ENCODE results near the gene SIX2. TPM values are rescaled to one million over a fixed set of nuclear protein-coding genes. Genes with fewer than 3 reads are reported as not detected.

SIX2 gene
- total and polyA plus RNA-seq, 2 donors (not counting 1 experiment from before 2014, with no cell fraction given): not detected

- H2AFZ ChIP-seq (ENCODE audit: insufficient read depth, low read depth, low read length, poor library complexity, severe bottlenecking): no peak overlapping the region
- H3K9ac ChIP-seq (ENCODE audit: low read length): no peak overlapping the region
- no peaks in the 10 kb centered on the region for H3K79me2 ChIP-seq (ENCODE audit: control insufficient read depth, insufficient read depth, low read length)
- Mint-ChIP-seq H3K27ac (no peak overlapping the region), H3K9me3 (ENCODE audit: insufficient read depth) (no peaks in the 10 kb centered on the region), H3K4me1 (no peaks in the 10 kb centered on the region), H3K4me3 (no peak overlapping the region), H3K27me3 (peaks cover 20% of the 10 kb centered on the region)
- H3K4me1 ChIP-seq (ENCODE audit: control insufficient read depth in 2 of 2, insufficient read depth in 2 of 2, low read length in 2 of 2): no peaks in the 10 kb centered on the region
- no peak overlapping the region for H3K4me2 ChIP-seq (replicated peaks; ENCODE audit: low read depth, low read length, poor library complexity, severe bottlenecking)
- CTCF ChIA-PET: no interaction called here
- H3K27me3 ChIP-seq (replicated peaks in 1 of 4; ENCODE audit: control extremely low read depth in 1 of 4, control insufficient read depth in 3 of 4, insufficient read depth in 4 of 4, low read length in 3 of 4): peaks cover 0 to 9% (median 1%) of the 10 kb centered on the region in 4 experiments
- no peak for ATAC-seq (ENCODE audit: low read depth)
- no peaks in the 10 kb centered on the region for H3K36me3 ChIP-seq (replicated peaks in 1 of 2; ENCODE audit: control extremely low read depth in 1 of 2, control insufficient read depth in 1 of 2, extremely low read depth in 1 of 2, insufficient read depth in 2 of 2, low read length in 1 of 2)
- no peaks in the 10 kb centered on the region for H4K20me1 ChIP-seq (ENCODE audit: control insufficient read depth, insufficient read depth, low read length, poor library complexity, severe bottlenecking)
- no CpG with 5 or more reads among the region's 2 CpGs for WGBS (ENCODE audit: insufficient coverage)
- no peak overlapping the region for H3K4me3 ChIP-seq (ENCODE audit: control extremely low read depth in 1 of 5, extremely low read depth in 1 of 5, insufficient read depth in 1 of 5, low read depth in 2 of 5, low read length in 4 of 5)
- TF ChIP-seq CTCF (IDR thresholded peaks at IDR 0.05) (no peak), EZH2 (IDR thresholded peaks at IDR 0.05; ENCODE audit: borderline replicate concordance, insufficient read depth, low read depth, low read length, poor library complexity, severe bottlenecking) (no peak)
- no peaks in the 10 kb centered on the region for H3K9me3 ChIP-seq (ENCODE audit: control extremely low read depth in 1 of 3, control insufficient read depth in 2 of 3, insufficient read depth in 1 of 3, low read length in 2 of 3)
- DNase-seq: no peak
- no peak overlapping the region for H3K27ac ChIP-seq (ENCODE audit: low read length in 2 of 2)
- intact Hi-C loops (cut with micrococcal nuclease): no loop called here
- POLR2A ChIA-PET: no interaction called here
These were observed 35.7 kb upstream of the SIX2 start for GRCh38 chr2:45044916-45045315.

GRCh38 chr2:45043174-45043573, 33.9 kb upstream of the SIX2 start:
- no peak overlapping the region for H3K4me3 Mint-ChIP-seq
- Histone ChIP-seq H3K9ac (ENCODE audit: low read length) (no peak overlapping the region), H3K27me3 (replicated peaks in 1 of 4; ENCODE audit: control extremely low read depth in 1 of 4, control insufficient read depth in 3 of 4, insufficient read depth in 4 of 4, low read length in 3 of 4) (peaks cover 0 to 9% (median 1%) of the 10 kb centered on the region in 4 experiments), H2AFZ (ENCODE audit: insufficient read depth, low read depth, low read length, poor library complexity, severe bottlenecking) (no peak overlapping the region), H3K79me2 (ENCODE audit: control insufficient read depth, insufficient read depth, low read length) (no peaks in the 10 kb centered on the region), H3K36me3 (replicated peaks in 1 of 2; ENCODE audit: control extremely low read depth in 1 of 2, control insufficient read depth in 1 of 2, extremely low read depth in 1 of 2, insufficient read depth in 2 of 2, low read length in 1 of 2) (no peaks in the 10 kb centered on the region), H3K9me3 (ENCODE audit: control extremely low read depth in 1 of 3, control insufficient read depth in 2 of 3, insufficient read depth in 1 of 3, low read length in 2 of 3) (no peaks in the 10 kb centered on the region), H3K4me2 (replicated peaks; ENCODE audit: low read depth, low read length, poor library complexity, severe bottlenecking) (no peak overlapping the region), H3K27ac (ENCODE audit: low read length in 2 of 2) (no peak overlapping the region), H3K4me1 (ENCODE audit: control insufficient read depth in 2 of 2, insufficient read depth in 2 of 2, low read length in 2 of 2) (no peaks in the 10 kb centered on the region), H4K20me1 (ENCODE audit: control insufficient read depth, insufficient read depth, low read length, poor library complexity, severe bottlenecking) (no peaks in the 10 kb centered on the region), H3K4me3 (ENCODE audit: control extremely low read depth in 1 of 5, extremely low read depth in 1 of 5, insufficient read depth in 1 of 5, low read depth in 2 of 5, low read length in 4 of 5) (no peak overlapping the region)
- WGBS (ENCODE audit: insufficient coverage): 73% methylated on average over 4 of the region's 6 CpGs
- ChIA-PET CTCF (no interaction called here), POLR2A (no interaction called here)
- no peak for DNase-seq
- peaks cover 15% of the 10 kb centered on the region for H3K27me3 Mint-ChIP-seq
- TF ChIP-seq CTCF (IDR thresholded peaks at IDR 0.05) (no peak), EZH2 (IDR thresholded peaks at IDR 0.05; ENCODE audit: borderline replicate concordance, insufficient read depth, low read depth, low read length, poor library complexity, severe bottlenecking) (no peak)
- no peak overlapping the region for H3K27ac Mint-ChIP-seq
- ATAC-seq (ENCODE audit: low read depth): no peak
- no peaks in the 10 kb centered on the region for H3K4me1 Mint-ChIP-seq
- intact Hi-C loops (cut with micrococcal nuclease): no loop called here
- no peaks in the 10 kb centered on the region for H3K9me3 Mint-ChIP-seq (ENCODE audit: insufficient read depth)
